ENCODE data around the gene R3HDM1.
"Not testable (repeated sequence)": the region's sequence is repeated elsewhere in the genome, so short reads cannot be mapped to it uniquely, and the experiment has no call there.

R3HDM1 gene

DNA sequence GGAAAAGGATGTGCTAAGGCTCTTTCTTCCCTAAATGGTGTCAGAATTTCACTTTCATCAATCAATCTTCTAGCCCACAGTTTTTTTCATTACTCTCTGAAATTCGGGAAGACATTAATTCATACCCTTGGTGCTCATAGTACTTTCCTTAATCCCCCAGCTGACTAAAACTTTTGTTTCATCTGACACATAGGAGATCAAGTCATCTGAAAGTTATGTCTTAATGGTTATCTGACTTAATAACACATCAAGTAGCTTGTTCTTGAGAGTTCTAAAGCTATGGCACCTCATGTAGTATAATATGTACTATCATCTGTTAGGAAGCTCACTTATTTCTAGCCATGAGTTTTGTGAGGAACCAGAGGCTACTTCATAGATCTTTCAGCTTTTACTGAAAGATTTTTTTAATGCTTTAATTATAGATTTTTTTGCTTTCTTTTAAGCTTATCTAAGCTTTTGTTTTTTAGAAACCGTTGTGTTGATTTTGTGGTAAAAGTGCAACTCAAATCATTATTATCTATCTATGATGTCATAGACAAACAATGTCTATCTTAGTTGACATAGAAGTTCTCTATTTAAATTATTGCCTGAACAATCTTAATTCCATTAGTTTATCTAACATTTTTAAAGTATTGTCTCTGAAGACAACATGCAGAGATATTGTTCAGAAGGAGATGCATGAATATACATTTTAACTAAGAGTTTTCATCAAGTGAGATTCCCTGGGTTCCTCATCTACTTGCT, 116.7 kb downstream of the R3HDM1 start:
- DNase-seq: no peak

DNA sequence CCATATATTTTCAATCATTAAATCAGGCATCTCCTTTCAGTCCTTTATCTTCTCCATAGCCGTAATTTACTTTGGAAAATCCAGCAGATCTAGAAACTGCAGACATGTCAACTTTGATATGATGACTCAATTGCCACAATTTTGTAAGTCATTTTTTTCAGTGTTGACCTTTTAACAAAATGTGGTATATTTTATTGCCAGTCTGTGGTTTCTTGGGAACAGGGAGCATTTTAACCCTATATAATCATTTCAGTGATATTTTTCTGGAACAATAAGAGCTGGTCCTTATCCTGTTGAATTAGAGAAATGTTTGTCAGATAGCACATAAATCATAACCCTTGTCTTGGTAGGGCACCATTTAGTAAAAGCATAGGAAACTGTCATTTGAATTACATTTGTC, 119.4 kb downstream of the R3HDM1 start:
- peak; percentile 8 for DNase-seq

DNA sequence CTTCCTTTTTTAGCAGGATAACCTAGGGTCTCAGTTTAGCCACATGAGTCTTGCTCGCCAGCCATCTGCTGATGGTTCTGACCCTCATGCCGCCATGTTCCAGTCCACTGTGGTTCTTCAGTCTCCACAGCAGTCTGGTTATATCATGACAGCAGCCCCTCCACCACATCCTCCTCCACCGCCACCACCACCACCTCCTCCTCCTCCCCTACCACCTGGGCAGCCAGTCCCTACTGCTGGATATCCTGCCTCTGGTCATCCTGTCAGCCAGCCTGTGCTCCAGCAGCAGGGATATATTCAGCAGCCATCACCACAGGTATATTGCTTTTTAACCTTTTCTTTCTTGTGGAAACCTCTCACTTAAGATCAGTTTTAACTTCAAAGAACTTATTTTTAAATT, 120.4 kb downstream of the R3HDM1 start:
- no peak for DNase-seq

DNA sequence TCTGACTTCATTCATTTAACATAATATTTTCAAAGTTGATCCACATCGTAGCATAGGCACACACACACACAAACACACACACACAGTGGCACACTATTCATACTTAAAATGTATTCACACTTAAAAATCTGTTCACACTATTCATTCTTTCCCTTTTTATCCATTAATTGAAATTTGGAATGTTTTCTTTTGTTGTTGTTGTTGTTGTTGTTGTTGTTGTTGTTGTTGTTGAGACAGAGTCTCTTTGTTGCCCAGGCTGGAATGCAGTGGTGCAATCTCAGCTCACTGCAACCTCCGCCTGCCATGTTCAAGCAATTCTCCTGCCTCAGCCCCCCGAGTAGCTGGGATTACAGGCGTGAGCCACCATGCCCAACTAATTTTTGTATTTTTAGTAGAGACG, 123.0 kb downstream of the R3HDM1 start:
- DNase-seq: not testable (repeated sequence)

DNA sequence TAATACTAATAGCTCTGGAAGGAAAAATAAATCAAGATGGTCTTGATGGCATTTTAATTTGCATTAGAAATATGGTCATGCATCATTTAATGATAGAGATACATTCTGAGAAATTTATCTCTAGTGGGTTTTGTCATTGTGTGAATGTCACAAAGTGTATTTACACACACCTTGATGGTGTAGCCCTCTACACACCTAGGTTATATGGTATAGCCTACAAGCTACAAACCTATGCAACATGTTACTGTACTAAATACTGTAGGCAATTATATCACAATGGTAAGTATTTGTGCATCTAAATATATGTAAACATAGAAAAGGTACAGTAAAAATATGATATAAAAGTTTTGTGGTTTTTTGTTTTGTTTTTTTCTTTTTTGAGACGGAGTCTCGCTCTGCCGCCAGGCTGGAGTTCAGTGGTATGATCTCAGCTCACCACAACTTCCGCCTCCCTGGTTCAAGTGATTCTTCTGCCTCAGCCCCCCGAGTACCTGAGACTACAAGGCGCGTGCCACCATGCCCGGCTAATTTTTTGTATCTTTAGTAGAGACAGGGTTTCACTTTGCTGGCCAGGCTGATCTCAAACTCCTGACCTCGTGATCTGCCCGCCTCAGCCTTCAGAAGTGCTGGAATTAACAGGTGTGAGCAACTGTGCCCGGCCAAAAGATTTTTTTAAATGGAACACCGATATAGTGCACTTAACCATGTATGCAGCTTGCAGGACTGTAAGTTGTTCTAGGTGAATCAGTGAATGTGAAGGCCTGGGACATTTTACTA, 126.7 kb downstream of the R3HDM1 start:
- no peak for DNase-seq

DNA sequence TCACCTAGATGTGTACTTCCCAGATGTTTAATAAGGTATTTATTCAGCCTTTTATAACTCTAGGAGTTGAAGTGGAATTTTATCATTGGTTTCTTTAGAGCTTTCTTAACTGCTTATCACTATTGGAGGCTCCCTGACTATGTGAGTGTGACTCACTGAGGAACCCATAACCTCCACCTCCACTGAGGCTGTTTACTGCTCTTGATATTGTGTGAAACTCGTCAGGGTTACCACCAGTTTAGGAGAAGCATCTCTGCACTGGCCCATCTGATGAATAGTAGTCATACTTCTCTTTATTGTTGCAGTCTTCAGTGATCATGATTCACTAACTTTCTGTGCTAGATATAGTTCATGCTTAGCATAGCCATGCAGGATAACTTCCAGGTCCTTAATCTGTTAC, 130.8 kb downstream of the R3HDM1 start:
- DNase-seq: no peak

DNA sequence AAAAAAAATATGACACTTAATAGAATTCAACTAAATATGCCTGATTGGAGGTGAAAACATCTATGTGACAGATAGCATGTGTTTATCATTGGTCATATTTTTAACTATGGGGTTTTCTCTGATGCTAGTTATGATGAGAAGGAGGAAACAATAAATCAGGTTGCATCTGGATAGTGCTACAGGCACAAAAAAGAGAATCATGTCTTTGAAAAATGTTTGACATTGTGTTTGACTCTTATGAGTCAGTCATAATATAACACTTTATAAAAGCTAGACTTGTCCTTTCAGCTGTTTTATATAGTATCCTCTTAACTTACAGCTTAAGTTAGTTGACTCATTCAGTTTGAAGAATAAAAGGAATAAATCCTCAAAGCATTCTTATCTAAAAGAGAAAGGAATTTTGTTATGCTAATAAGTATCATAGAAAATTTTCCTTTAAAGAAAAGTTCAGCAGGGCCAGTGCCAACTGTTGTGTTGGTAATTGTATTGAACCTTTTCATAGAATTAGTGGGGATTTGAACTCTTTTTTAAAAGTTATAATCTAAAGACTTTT, 131.9 kb downstream of the R3HDM1 start:
- no peak for DNase-seq

DNA sequence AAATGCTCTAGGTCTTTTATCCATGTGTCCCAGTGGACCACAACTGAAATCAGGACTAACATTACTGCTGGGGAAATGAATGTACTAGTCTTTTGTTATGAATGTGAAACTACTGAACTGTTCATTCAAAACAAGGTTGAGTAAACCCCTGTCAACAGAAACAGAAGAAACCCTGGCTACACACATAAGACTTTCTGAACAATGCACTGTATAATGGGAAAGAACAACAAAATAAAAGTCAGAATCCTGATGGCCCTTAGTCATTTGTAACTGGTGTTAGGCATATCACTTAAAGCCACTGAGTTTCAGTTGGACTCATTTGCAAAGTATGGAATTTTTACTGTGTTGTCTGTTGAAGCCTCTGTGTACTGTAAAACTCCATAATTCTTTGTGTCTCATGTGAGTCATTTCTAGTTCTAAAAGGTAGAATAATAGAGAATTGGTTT, 133.4 kb downstream of the R3HDM1 start:
- DNase-seq: peak; percentile 6

DNA sequence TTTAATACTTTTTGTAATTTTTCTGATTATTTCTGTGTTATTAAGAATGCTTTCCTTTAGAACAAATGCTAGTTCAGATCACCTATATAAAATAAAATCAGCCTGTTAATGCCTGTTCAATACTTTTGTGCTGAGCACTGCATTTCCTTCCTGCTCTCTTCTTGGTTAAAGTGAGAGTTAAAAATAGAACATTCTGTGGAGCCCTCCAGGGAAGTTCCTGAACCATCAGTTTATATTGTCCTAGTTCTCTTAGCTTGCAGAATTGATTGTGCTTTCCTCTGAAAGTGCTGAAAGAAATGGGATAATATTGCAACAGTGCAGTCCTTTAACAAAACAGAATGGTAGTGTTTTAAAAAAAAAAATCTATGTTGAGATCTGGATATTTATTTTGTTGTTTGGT, 135.8 kb downstream of the R3HDM1 start:
- DNase-seq: no peak

DNA sequence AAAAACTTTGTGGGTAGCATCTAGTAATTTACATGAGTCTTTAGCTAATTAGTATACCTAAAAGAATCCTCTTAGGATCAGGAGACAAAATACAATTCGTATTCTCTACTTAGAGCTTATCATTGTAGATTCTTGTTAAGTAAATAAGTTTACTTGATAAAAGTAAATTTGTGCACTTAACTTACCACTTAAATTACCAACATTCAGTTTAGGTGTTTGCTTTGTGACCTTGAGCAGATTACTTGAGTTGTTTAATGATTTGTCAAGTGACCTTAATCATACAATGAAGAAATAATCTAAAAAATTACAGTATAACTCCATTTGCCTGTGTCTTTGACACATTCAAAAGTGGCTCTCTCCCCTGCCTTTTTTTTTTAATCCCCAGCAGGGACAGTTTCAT, 143.2 kb downstream of the R3HDM1 start:
- no peak for DNase-seq

DNA sequence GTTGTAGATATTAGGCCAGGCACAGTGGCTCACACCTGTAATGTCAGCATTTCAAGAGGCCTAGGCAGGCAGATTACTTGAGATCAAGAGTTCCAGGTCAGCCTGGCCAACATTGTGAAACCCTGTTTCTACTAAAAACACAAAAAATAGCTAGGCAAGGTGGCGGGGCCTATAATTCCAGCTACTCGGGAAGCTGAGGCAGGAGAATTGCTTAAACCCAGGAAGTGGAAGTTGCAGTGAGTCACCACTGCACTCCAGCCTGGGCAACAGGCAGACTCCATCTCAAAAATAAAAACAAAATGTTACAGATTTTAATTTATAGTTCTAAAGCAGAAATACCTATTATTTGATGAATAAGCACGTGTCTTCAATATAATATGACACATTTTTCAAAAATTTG, 144.7 kb downstream of the R3HDM1 start:
- DNase-seq: peak; percentile 9

DNA sequence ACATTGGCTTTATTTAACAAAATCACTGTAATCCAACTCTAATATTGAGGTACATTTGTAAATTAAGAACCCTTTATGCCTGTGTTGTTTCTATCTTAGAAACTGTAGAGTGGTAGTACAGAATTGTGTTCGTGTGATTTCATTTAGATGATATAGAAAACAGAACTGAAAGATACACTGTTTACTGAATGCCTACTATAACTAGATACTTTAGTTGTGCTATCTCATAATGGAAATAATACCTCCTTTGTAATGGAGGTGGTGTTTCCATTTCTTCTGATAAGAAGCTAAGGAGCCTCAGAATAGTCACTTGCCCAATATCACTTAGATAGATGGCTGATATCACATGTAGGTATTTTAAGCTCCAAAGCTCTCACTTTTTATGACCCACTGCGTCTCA, 147.8 kb downstream of the R3HDM1 start:
- no peak for DNase-seq

DNA sequence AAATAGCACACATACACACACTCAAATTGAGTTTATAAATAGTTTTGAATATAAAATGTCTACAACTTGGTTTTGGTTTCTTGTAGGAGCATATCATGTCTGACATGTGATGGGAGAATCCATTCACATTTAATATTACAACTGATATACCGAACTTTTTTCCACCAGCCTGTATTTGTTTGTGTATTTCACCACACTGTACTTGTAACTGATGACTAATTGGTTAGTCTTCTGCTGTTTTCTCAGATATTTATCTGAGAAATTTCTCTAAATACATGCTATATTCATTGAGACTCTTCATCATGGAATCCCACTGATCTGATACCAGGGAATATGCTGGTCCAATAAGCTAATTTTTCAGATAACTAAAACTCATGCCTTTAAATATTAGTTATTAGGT, 154.1 kb downstream of the R3HDM1 start:
- no peak for DNase-seq

DNA sequence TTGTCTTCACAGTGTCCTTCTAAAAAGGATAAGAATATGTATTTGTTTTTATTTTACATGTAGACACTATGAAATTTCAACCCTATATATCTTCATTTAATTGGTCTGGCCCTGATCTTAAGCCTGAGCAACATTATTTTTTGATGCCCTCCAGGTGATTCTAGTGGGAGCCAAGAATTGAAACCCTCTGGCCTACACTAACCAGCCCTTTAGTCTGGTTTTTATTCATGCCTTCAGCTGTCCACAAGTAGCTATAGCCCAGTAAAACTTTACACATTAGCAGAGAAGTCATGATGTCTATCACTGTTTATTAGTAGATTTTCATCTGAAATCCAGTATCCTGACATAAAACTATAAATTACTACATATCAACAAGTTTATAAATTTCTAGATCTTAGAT, 157.7 kb downstream of the R3HDM1 start:
- DNase-seq: no peak

DNA sequence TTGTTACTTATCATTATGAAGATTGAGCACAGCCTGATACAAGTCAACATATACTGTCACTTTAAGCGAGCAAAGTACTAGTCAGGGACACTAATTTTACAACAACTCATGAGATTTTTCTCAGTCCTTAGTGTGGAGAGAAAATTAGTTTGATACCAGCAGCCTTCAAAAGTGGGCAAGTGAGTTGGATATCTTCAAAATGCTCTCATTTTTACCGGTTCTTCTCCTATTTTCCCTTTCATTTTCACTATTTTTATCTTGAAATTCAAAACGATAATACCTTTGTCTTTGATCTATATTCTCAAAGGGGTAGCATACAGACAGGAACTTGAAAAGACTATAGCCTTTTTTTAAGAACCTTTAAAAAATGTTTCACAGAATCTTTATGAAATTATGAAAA, 158.4 kb downstream of the R3HDM1 start:
- no peak for DNase-seq

DNA sequence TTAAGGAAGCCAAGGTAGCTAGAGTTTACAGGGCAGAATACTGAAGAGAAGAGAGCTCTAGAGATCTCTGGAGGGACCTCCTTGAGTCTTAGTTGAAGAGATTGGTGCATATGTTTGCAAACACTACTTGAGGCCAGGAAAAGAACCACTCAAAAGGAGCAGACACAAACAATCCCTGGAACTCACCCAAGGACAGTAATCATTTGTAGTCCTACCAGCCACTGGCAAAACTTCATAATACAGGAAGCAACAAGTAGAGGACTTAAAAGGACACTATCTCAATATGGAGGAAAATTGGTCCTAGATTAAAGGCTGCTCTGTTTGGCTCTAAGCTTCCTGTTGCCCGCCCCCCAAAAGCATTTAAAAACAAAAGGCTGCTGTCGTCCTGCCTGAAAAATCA, 163.4 kb downstream of the R3HDM1 start:
- DNase-seq: no peak

DNA sequence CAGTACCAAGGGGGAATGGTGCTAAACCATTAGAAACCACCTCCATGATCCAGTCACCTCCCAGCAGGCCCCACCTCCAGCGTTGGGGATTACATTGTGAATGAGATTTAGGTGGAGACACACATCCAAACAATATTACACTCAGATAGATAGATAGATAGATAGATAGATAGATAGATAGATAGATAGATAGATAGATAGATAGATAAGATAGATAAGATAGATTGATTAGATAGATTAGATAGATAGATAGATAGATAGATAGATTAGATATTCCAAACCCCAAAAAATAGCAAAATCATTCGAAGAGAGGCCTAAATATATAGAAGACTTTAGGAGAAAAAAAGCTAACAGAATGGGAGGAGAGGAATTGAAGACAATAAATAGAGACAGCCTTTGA, 167.6 kb downstream of the R3HDM1 start:
- DNase-seq: no peak

DNA sequence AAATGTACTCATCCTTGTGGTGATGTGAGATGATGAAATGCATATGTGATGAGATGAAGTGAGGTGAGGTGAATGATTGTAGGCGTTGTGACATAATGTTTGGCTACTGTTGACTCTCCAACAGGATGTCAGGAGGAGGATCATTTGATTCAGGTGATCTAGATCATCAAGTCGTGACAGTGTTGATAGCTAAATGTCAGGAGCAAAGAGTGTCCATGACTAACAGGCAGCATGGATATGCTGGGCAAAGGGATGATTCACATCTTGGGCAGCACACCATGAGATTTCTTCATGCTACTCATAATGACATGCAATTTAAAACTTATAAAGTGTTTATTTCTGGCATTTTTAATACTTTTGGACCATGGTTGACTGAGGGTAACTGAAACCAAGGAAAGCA, 170.2 kb downstream of the R3HDM1 start:
- DNase-seq: peak; percentile 6

DNA sequence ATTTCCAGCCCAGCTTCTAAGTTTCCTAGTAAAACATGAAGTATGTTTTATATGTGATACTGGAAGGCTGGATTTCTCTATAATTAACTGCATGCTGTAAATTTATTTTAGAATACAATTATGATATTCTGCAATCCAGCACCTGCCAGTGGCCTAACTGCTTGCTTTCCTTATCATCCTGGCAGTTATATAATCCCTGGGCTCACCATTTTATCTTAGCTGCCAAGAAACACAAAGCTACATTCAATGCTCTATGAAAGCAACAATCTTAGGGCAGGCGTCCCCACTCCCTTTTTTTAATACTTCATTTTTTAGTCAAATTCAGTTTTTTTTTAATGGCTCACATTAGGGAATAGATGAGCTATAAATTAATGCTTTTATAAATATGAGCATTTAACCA, 172.0 kb downstream of the R3HDM1 start:
- no peak for DNase-seq

DNA sequence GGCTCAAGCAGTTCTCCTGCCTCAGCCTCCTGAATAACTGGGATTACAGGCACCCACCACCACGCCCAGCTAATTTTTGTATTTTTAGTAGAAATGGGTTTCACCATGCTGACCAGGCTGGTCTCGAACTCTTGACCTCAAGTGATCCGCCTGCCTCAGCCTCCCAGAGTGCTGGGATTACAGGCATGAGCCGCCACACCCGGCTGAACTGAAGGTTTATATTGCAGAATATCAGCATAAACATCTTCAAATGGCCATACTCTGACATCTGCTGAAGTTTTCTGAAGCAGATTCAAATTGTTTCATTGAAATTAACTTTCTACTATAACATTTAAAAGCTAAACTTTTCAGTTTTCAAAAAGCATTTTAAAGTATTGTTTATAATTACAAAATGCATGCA, 172.8 kb downstream of the R3HDM1 start:
- DNase-seq: not testable (repeated sequence)

DNA sequence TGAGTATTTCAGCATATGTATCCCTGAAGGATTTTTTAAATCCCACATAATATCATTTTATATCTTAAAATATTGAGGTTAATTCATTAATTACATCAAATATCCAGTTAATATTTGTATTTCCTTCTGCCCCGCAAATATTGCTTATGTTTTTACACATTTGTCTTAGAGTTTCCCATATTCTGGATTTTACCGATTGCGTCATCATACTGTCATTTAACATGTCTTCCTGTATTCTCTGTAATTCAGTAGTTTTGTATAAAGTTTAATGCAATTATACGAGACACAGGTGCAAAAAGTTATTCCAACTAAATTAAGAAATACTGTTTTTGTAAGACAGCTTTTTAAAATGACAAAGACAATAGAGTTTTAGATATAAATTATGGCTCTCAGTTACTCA, 176.9 kb downstream of the R3HDM1 start:
- no peak for DNase-seq

DNA sequence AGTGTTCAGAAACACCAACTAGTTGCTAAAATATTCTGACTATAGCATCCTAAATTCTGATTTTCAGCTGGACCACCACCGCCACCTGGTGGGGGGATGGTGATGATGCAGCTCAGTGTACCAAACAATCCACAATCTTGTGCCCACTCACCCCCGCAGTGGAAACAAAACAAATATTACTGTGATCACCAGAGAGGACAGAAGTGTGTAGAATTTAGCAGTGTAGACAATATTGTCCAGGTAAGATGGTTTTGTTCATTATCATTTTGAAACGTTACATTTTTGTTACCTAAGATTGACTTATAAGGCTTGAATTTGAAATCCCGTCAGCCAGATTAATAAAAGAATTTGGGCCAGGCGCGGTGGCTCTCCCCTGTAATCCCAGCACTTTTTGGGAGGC, 178.7 kb downstream of the R3HDM1 start:
- peak; percentile 66 for DNase-seq

DNA sequence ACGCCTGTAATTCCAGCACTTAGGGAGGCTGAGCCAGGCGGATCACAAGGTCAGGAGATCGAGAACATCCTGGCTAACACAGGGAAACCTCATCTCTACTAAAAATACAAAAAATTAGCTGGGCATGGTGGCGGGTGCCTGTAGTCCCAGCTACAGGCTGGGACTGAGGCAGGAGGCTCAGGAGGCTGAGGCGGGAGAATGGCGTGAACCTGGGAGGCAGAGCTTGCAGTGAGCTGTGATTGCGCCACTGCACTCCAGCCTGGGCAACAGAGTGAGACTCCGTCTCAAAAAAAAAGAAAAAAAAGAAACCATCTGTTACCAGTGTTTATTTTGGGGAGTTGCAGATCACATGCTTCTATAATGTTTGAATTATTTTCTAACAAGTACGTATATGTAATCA, 183.8 kb downstream of the R3HDM1 start:
- DNase-seq: not testable (repeated sequence)

DNA sequence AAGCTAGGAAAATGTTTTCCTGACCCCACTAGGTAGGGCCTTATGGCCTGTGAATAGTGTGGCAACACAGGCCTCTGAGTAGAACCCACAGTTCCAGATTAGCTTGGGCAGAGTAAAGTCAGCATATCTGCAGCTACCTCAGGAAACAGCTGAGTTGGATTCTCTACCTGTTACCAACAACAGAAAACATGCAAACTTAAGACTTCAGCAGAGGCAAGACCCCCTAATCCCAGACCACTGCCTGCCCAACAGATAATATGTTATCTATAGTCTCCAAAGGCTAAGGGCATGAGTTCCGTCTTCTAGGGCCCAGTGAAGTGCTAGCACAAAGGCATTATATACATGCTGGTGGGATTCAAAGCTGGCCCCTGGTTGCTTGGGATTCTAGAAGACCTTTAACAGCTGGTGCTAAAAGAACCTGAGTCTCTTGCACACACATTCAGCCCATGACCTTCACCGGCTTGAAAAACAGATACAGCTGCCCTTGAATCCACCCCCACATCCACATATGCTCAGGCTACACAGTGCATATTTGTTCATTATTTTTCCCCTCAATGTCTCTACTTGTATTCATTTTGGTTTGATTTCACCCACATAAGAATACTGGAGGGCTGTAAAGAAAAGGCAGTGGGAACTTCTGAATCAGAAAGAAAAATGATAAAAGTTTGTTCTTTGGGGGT, 196.9 kb downstream of the R3HDM1 start:
- no peak for DNase-seq

All from suppressor macrophage treated with lipopolysaccharide for 4 hours (primary cell).